Measurements from ENCODE around the gene PALLD.

The PALLD gene

GRCh38 chr4:168522356-168522755, 25.5 kb downstream of the PALLD start:
- Histone ChIP-seq H3K27ac (no peak overlapping the region), H3K4me3 (no peak overlapping the region)

GRCh38 chr4:168522829-168523489, 26.1 kb downstream of the PALLD start:
- Histone ChIP-seq H3K27ac (no peak overlapping the region), H3K4me3 (no peak overlapping the region)

- H3K4me3 ChIP-seq: no peak overlapping the region
- H3K27ac ChIP-seq: no peak overlapping the region
Observed at GRCh38 chr4:168524006-168524405, 27.2 kb downstream of the PALLD start.

- Histone ChIP-seq H3K27ac (no peak overlapping the region), H3K4me3 (no peak overlapping the region)
Observed at GRCh38 chr4:168524897-168525296, 28.0 kb downstream of the PALLD start.

GRCh38 chr4:168527560-168527959, 30.7 kb downstream of the PALLD start:
- Histone ChIP-seq H3K27ac (no peak overlapping the region), H3K4me3 (no peak overlapping the region)

GRCh38 chr4:168528131-168528949, 31.5 kb downstream of the PALLD start:
- H3K4me3 ChIP-seq: no peak overlapping the region
- H3K27ac ChIP-seq: no peak overlapping the region

- no peak overlapping the region for H3K27ac ChIP-seq
Observed at GRCh38 chr4:168529257-168529656, 32.4 kb downstream of the PALLD start.

GRCh38 chr4:168531305-168531704, 34.5 kb downstream of the PALLD start:
- H3K27ac ChIP-seq: no peak overlapping the region
- H3K4me3 ChIP-seq: no peak overlapping the region

More at GRCh38 chr4:168529257-168529656, 32.4 kb downstream of the PALLD start:
- no peak overlapping the region for H3K4me3 ChIP-seq

- no peak overlapping the region for H3K4me3 ChIP-seq
- H3K27ac ChIP-seq: no peak overlapping the region
Observed at GRCh38 chr4:168534535-168534934, 37.7 kb downstream of the PALLD start.

GRCh38 chr4:168535689-168536088, 38.8 kb downstream of the PALLD start:
- Histone ChIP-seq H3K27ac (no peak overlapping the region), H3K4me3 (no peak overlapping the region)

GRCh38 chr4:168536448-168536847, 39.6 kb downstream of the PALLD start:
- no peak overlapping the region for H3K4me3 ChIP-seq
- no peak overlapping the region for H3K27ac ChIP-seq

GRCh38 chr4:168537086-168537485, 40.2 kb downstream of the PALLD start:
- no peak overlapping the region for H3K4me3 ChIP-seq

GRCh38 chr4:168537571-168537970, 40.7 kb downstream of the PALLD start:
- Histone ChIP-seq H3K27ac (no peak overlapping the region), H3K4me3 (no peak overlapping the region)

More at GRCh38 chr4:168537086-168537485, 40.2 kb downstream of the PALLD start:
- no peak overlapping the region for H3K27ac ChIP-seq

GRCh38 chr4:168538632-168539031, 41.8 kb downstream of the PALLD start:
- Histone ChIP-seq H3K4me3 (no peak overlapping the region), H3K27ac (no peak overlapping the region)

GRCh38 chr4:168540086-168540485, 43.2 kb downstream of the PALLD start:
- H3K4me3 ChIP-seq: no peak overlapping the region
- H3K27ac ChIP-seq: peak overlapping the region in 2 of 21 experiments; percentile 3 to 32

GRCh38 chr4:168540503-168541265, 43.8 kb downstream of the PALLD start:
- Histone ChIP-seq H3K4me3 (no peak overlapping the region), H3K27ac (peak overlapping the region in 2 of 21 experiments; percentile 3 to 32)

GRCh38 chr4:168541266-168541953, 44.6 kb downstream of the PALLD start:
- H3K4me3 ChIP-seq: no peak overlapping the region
- no peak overlapping the region for H3K27ac ChIP-seq

GRCh38 chr4:168549143-168549542, 52.3 kb downstream of the PALLD start:
- no peak overlapping the region for H3K27ac ChIP-seq
- H3K4me3 ChIP-seq: no peak overlapping the region

- Histone ChIP-seq H3K27ac (peak overlapping the region in 6 of 21 experiments; percentile 10 to 55 (median 38)), H3K4me3 (no peak overlapping the region)
Observed at GRCh38 chr4:168550064-168550766, 53.4 kb downstream of the PALLD start.
